ENCODE results near the gene IQCE. TPM values are rescaled to one million over a fixed set of nuclear protein-coding genes. Genes with fewer than 3 reads are reported as not detected.
A peak's percentile ranks its signal among the peaks of the same experiment; 100 is the strongest.

Gene IQCE
- total RNA-seq, 1 donor from 2014 or later: 5.2 TPM

GRCh38 chr7:2622869-2623697 lies 64.3 kb downstream of the IQCE start:
- peaks cover 37% of the 10 kb centered on the region for H3K4me1 ChIP-seq

GRCh38 chr7:2623698-2624014 lies 64.9 kb downstream of the IQCE start:
- Histone ChIP-seq H3K27me3 (no peaks in the 10 kb centered on the region), H3K9me3 (no peaks in the 10 kb centered on the region), H3K4me1 (peaks cover 34% of the 10 kb centered on the region), H3K4me3 (no peak overlapping the region), H3K27ac (no peak overlapping the region), H3K36me3 (no peaks in the 10 kb centered on the region)
- intact Hi-C loops (cut with DNase I): no loop called here
- TF ChIP-seq POLR2AphosphoS5 (IDR thresholded peaks at IDR 0.05; ENCODE audit: insufficient read depth in 1 of 2, low read depth in 1 of 2) (no peak), POLR2A (IDR thresholded peaks at IDR 0.05) (no peak), CTCF (IDR thresholded peaks at IDR 0.05) (no peak)
- no peak for DNase-seq (ENCODE audit: extremely low spot score in 2 of 2)

More at GRCh38 chr7:2622869-2623697, 64.3 kb downstream of the IQCE start:
- TF ChIP-seq POLR2A (IDR thresholded peaks at IDR 0.05) (no peak), CTCF (IDR thresholded peaks at IDR 0.05) (no peak), POLR2AphosphoS5 (IDR thresholded peaks at IDR 0.05; ENCODE audit: insufficient read depth in 1 of 2, low read depth in 1 of 2) (no peak)
- H3K9me3 ChIP-seq: no peaks in the 10 kb centered on the region
- H3K4me3 ChIP-seq: no peak overlapping the region
- no peak overlapping the region for H3K27ac ChIP-seq
- DNase-seq (ENCODE audit: extremely low spot score in 2 of 2): no peak
- H3K36me3 ChIP-seq: no peaks in the 10 kb centered on the region
- no peaks in the 10 kb centered on the region for H3K27me3 ChIP-seq
- intact Hi-C loops (cut with DNase I): no loop called here

- no peaks in the 10 kb centered on the region for H3K9me3 ChIP-seq
- H3K4me3 ChIP-seq: no peak overlapping the region
- H3K27ac ChIP-seq: no peak overlapping the region
- TF ChIP-seq POLR2AphosphoS5 (IDR thresholded peaks at IDR 0.05; ENCODE audit: insufficient read depth in 1 of 2, low read depth in 1 of 2) (no peak), CTCF (IDR thresholded peaks at IDR 0.05) (no peak), POLR2A (IDR thresholded peaks at IDR 0.05) (no peak)
- H3K27me3 ChIP-seq: no peaks in the 10 kb centered on the region
- H3K36me3 ChIP-seq: no peaks in the 10 kb centered on the region
- intact Hi-C loops (cut with DNase I): no loop called here
- DNase-seq (ENCODE audit: extremely low spot score in 2 of 2): no peak
- peaks cover 34% of the 10 kb centered on the region for H3K4me1 ChIP-seq
Observed at GRCh38 chr7:2624293-2624886, 65.6 kb downstream of the IQCE start.

GRCh38 chr7:2626498-2627117 lies 67.8 kb downstream of the IQCE start:
- Histone ChIP-seq H3K27ac (peak overlapping the region; percentile 26), H3K4me1 (peaks cover 39% of the 10 kb centered on the region), H3K27me3 (no peaks in the 10 kb centered on the region), H3K4me3 (no peak overlapping the region), H3K36me3 (no peaks in the 10 kb centered on the region), H3K9me3 (no peaks in the 10 kb centered on the region)
- intact Hi-C loops (cut with DNase I): no loop called here
- TF ChIP-seq POLR2A (IDR thresholded peaks at IDR 0.05) (no peak), CTCF (IDR thresholded peaks at IDR 0.05) (no peak), POLR2AphosphoS5 (IDR thresholded peaks at IDR 0.05; ENCODE audit: insufficient read depth in 1 of 2, low read depth in 1 of 2) (peak in 1 of 2 donors; percentile 31)
- DNase-seq (ENCODE audit: extremely low spot score in 2 of 2): no peak
